GM18502 (cell line): ENCODE data around the gene ELOA.

Source experiments
- ATAC-seq: cut with Tn5 transposase; IDR thresholded peaks from one replicate; pipeline ENCODE4 v1.9.1; 2021; ENCODE audit warnings: mild to moderate bottlenecking; ENCODE audit not compliant: unreplicated experiment, poor library complexity

ELOA gene, protein sequence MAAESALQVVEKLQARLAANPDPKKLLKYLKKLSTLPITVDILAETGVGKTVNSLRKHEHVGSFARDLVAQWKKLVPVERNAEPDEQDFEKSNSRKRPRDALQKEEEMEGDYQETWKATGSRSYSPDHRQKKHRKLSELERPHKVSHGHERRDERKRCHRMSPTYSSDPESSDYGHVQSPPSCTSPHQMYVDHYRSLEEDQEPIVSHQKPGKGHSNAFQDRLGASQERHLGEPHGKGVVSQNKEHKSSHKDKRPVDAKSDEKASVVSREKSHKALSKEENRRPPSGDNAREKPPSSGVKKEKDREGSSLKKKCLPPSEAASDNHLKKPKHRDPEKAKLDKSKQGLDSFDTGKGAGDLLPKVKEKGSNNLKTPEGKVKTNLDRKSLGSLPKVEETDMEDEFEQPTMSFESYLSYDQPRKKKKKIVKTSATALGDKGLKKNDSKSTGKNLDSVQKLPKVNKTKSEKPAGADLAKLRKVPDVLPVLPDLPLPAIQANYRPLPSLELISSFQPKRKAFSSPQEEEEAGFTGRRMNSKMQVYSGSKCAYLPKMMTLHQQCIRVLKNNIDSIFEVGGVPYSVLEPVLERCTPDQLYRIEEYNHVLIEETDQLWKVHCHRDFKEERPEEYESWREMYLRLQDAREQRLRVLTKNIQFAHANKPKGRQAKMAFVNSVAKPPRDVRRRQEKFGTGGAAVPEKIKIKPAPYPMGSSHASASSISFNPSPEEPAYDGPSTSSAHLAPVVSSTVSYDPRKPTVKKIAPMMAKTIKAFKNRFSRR

DNA sequence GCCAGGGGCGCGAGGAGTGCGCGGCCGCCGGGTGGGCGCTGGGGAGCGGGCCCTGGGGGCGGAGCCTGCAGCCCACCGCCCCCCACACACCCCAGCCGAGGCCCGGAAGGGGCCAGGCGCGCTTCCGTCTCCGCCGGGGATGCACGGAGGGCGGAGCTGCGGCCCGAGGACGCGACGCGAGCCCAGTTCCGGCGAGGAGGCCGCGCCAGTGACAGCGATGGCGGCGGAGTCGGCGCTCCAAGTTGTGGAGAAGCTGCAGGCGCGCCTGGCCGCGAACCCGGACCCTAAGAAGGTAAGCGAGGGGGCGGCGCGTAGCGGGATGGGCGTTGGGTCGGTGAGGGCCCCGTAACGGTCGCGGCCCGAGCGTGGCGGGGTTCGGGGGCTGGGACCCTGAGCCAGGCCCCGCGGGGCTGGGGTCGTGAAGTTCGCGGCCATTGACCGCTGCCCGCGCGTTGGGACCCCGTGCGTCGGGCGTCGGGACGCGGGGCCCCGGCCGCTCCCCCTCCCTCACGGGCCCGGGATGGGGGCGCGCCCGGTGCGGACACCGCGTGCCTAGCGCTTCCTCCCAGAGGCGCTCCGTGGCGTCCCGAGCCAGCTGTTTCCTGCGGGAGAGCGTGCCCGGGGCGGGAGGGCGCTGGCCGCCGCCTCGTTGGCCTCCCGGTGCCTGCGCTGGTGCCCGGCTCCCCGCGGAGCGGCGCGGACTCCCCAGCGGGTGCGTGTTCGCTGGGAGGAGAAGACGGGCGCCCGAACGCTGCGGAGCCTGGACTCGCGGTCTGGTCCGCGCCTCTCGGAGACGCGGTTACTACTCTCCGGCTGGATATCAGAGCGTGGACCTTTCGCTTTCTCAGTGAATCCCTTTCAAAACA, at the start of gene ELOA:
TSS of gene ELOA (plus strand) at position 185 of the 866 bp plus-strand sequence. CDS start at position 218, 33 bp downstream.
- peak; percentile 72 for ATAC-seq

DNA sequence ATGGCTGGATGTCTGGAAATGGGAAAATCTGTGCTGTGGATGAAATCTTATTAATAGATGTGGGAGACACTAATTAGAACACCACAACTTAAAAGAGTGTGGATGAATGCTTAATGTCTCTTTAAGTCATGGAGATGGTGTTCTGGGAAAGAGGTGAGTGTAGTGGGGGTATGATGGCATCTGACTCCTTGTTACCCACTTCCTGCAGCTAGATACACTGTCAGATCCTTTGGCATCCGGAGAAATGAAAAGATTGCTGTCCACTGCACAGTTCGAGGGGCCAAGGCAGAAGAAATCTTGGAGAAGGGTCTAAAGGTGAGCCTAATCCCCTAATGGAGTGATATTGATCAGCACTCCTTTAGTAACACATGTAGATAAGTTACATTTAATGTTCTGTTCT, 49.7 kb upstream of the ELOA start:
- ATAC-seq = no peak

DNA sequence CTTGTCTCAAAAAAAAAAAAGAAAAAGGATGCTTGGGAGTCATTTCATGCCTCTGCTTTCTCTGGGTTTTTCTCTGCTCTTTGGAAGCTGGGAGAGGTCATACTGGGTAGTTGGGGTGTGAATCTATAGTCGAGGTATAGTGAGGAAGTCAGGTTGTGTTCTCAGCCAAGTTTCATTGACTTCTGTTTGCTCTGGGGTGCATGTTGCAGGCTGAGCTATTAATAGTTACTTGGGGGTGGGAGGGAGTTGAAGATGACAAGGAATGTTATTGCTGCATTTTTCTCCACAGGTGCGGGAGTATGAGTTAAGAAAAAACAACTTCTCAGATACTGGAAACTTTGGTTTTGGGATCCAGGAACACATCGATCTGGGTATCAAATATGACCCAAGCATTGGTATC, 48.9 kb upstream of the ELOA start:
- ATAC-seq = no peak

DNA sequence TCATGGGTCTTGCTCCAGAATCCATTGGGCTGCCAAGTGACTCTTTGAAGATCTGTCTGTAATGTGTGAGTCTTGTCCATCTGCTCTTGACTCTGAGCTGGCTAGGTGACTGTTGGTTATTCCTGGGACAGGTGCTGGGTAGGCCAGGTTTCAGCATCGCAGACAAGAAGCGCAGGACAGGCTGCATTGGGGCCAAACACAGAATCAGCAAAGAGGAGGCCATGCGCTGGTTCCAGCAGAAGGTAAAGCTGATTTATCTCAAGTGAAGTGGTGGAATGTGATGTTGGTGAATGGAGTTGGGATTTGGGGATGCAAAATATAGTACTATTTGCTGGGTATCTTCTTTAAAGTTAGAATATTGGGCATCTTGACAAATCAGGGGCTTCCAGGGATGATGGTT, 47.6 kb upstream of the ELOA start:
- ATAC-seq = no peak

DNA sequence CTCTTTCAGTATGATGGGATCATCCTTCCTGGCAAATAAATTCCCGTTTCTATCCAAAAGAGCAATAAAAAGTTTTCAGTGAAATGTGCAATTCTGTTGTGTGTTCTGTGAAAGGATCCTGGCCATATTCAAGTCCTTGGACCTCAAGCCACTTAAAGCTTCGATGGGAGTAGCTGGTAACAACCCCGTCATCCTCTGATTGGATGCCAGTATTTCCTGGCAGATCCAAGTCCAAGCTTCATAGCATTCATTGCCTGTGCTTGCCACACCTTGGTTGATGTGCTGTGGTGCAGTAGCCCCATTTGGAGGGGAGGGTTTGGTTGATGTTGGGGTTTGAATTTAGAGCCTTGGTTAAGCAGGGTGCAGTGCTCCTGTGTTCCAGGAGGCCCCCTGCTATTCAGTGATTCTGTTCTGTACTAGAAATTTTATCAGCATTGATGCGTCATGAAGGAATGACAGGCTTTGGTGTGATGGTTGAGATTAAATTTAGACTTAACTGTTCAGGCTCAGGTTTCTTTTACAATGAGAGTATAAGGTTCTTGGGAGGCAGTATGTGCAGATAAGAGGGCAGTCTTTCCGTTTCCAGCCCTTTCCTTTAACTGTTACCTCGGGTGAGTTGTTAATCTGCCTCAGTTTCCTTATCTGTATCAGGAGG, 46.8 kb upstream of the ELOA start:
- ATAC-seq = no peak

DNA sequence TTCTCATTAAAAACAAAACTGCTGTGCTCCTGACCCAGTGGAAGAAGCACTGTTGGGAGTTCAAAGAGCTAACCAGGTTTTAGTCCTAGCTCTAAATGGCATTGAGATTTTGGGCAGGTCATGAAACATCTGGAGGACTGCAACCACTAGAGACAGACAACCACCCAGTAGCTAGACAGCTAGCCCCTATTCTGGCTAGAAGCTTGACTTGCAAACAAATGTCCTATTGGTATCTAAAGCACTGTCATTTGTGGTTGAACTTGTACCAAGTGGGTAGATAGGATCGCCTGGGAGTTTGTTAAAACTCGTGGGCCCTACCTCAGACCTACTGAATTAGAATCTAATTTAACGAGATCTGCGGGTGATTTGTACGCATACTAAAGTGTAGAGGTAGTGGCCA, 44.8 kb upstream of the ELOA start:
- no peak for ATAC-seq

DNA sequence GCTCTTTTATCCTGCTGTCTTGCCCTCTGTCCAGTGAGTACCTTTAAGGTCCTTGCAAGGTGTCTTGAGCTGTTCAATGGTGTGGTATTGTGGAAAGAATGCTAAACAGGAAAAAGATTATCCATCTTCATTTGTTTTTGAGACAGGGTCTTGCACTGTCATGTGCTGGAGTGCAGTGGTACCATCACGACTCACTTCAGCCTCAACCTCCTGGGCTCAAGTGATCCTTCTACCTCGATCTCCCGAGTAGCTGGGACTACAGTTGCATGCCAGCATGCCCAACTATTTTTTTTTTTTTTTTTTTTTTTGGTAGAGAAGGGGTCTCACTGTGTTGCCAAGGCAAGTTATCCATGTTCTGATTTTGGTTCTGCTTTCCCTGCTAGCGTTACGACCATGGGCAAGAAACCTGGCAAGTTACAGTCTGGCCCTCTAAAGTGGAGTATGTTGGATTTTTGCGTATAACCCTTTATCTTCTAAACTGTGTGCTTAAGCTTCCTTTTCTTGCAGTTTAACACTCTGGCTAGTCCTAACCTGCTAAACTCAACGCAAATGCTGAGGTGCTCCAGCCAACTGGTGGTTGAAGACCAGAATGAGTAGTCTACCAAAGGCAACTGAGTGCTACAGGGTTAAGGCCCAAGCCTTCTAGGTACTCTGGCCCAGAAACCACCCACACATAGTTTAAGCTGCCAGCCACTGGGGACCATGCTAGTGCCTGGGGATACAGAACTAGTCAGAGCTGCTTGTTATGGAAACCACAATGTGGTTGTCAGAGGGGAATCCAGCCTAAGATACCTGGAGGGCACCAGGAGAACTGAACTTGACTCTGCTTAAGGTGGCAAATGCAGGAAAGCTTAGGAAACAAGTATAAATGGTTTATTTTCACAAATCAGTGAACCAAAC, 43.7 kb upstream of the ELOA start:
- no peak for ATAC-seq

DNA sequence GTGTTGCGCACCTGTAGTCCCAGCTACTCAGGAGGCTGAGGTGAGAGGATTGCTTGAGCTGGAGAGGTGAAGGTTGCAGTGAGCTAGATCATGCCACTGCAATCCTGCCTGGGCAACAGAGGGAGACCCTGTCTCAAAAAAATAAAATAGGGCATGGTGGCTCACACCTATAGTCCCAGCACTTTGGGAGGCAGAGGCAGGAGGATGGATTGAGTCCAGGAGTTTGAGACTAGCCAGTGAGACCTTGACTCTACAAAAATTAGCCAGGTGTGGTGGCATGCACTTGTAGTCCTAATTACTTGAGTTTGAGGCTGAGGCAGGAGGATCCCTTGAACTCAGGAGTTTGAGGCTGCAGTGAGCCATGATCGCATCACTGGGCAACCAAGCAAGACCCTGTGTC, 42.0 kb upstream of the ELOA start:
- no peak for ATAC-seq

DNA sequence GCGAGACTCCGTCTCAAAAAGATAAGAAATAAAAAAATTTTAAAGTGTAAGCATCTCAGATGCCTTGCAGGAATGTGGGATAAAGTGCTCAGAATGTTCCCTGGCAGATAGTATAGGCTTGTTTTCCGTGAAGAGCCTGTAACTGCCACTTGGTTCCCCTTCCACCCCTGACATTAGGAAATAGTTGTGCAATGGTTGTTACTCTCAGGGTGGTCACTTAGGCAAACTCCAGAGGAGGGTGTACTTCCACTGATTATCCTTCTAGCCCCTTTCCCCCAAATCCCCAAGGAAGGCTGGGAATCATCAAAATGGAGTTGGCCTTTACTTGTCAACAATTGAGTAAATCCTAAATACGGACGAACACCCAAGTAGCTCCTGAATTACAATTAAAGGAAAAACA, 41.3 kb upstream of the ELOA start:
- no peak for ATAC-seq

DNA sequence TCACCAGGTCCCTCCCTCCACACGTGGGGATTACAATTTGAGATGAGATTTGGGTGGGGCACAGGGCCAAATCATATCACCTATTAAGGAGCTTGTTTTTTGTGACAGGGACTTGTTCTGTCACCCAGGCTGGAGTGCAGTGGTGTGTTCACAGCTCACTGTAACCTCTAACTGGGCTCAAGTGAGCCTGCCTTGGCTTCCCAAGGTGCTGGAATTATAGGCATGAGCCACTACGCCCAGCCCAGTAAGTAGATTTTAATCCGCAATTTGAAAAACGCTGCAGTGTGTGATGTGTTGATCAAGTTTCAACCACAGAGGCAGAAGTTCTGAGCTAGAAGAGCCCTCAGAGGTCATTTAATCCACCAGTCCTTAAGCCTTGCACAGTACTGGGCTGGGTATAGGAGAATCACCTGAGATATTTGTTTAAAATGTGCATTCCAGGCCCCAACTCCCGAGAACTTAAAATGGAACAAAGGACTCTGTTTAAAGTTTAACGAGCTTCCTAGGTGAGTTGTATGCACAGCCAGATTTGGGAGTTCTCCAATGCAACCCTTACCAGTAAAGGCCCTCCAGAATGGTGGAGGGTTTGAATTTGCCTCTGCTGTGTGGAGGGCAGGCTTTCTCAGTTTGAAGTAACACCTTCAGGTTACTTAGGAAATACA, 38.3 kb upstream of the ELOA start:
- no peak for ATAC-seq

DNA sequence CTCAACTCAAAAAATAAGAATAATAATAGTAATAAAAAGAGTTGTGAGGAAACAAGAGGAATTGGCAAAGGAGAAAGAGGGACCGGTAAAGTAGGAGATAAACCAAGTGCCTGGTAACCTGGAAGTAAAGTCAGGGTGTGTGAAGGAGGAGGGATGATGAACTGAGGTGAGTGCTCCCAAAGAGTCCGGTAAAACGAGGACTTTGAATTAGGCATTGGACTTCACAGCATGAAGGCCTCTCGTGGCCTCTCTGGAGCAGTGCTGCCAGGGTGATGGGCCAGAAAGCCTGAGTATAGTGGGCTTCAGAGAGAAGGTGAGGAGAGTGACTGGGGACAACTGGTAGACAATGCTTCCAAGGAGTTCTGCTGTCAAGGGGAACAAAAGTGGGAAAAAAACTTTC, 34.0 kb upstream of the ELOA start:
- no peak for ATAC-seq

DNA sequence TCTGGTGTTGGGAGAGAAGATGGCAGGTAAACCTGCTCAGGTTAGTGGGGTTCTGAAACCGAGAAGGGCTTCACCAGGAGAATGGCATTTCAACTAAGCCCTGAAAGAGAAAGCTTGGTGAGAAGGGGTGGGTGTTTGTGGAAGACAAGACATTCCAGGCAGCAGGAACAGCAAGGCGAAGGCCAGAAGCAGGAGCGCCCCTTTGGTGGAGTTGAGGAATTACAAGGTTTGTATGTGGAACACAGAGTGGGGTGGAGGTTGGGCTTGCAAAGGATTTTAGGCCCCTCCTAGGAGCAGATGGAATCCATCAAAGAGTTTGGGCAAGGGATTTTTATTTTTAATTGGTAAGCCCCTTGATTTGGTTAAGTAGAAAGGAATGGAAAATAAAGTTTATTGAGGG, 24.8 kb upstream of the ELOA start:
- no peak for ATAC-seq

DNA sequence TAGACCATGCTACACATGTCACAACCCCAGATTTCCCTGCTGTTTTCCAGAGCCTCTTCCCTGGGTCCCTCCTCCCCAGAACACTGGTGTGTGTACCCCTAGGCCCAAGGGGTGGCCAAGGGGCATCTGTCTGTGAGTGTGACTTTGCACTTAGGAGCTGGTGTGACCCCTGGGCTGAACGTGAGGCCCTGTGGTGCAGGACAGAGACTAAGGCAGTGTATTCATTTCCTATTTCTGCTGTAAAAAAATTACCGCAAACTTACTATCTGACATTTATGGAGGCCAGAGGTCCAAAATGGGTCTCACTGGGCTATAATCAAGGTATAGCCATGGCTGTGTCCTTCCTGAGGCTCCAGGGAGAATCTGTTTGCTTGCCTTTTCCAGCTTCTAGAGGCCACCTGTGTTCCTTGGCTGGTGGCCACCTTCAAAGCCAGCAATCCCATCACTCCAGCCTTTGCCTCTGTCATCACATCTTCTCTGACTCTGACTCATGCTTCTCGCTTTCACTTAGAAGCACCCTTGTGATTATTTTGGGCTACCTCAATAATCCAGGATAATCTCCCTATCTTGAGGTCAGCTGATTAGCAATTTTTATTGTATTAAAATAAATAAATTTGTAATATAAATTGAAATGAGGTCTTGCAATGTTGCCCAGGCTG, 24.0 kb upstream of the ELOA start:
- no peak for ATAC-seq

DNA sequence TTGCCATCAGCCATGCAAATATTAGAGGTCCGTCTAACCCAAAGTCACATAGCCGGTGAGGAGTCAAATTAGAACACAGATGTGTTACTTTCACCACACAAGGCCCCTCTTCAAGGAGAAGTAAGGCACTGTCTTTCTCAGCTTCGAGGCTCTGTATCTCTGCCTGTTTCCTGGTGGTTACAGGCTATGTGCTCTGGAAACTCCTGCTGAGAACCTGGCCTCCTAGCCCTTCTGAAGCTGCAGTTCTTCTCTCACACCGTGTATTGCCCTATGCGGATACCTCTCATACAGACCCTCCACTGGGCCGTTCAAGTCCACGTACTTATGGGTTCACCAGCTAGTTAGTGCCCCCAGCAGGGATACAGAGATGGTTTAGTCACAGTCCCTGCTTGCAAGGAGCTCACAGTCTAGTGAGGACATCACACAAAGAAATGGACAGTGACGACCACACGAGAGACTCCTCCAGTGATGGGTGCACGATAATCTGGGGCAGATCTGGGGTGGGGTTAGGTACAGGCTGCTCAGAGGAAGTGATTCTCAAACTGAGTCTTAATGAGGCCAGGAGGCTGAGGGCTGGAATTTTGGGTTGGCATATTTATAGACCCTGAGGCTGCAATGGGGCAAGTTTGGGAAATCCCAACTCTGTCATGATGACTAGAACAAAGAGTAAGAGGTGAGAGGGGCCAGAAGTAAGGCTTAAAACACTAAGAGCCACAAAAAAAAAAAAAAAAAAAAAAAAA, 22.8 kb upstream of the ELOA start:
- ATAC-seq = peak; percentile 60

DNA sequence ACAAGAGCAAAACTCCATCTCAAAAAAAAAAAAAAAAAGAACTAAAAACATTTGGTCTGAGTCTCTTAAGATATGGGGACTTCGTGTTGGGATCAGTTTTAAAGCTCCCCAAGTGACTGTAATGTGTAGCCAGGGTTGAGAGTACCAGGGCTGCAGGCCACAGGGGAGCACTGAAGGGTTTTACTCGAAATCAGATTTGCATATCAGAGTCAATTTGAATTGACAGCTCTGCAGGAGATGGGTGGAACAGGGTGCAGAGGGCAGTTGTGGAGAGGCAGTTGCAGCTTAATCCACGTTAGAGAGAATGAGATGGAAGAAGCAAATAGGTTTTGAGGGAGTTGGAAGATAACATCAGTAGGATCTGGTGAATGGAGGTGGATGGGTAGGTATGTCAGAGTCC, 20.6 kb upstream of the ELOA start:
- no peak for ATAC-seq

DNA sequence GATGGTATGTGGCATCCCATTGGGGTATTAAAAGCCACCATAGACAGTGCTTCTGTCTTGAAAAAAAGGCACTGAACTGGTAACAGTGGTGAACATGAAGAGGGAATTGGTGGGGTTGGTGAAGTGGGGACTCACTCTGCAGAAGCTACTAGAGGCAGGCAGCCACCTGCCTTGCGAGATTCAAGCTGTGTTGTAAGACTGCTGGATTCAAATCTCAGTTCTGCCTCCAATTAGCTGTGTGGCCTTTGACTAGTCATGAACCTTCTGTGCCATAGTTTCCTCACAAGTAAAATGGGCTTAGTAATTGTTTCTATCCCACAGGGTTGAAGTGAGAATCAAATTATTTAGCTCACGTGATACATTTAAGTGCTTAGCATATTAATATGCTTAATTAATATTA, 16.6 kb upstream of the ELOA start:
- no peak for ATAC-seq

DNA sequence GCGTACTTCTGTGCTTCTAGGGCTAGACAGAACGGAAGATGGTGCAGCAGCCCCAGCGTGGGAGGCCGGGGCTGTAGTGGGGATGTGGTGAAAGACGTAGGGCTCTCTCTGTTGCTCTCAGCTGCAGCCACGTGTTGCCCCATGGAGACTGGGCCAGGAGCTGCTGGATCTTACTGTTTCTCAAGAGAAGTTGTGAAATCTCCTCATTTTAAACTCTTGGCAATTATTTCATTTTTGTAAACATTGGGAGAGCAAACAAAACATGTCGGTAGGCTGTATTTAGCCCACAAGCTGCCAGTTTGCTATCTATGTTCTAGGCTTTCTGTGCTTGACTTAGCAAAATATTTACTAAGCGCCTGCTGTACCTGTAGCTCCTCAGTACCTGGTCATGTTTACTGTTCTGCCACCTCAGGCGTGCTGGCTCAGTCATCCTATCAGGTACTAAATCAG, 15.9 kb upstream of the ELOA start:
- no peak for ATAC-seq
